IMR-90 (cell line): Measurements from ENCODE around the gene ZBP1. TPM values are rescaled to one million over a fixed set of nuclear protein-coding genes. Genes with fewer than 3 reads are reported as not detected.

Experiments used
- ATAC-seq: fragments of 200-7000 bp; cut with Tn5 transposase; 2 replicates; pipeline ENCODE4 v1.9.1; 2020; ENCODE audit warnings: low read depth, mild to moderate bottlenecking, moderate library complexity
- BruUV-seq: library from RNA; stranded (reverse); fragments of 400-500 nt; replicated peaks from 2 replicates; lab custom pipeline; 2021; lab: Mats Ljungman, UMichigan
- CTCF ChIA-PET: fragments of 300-600 bp; formaldehyde crosslinking; extraction: SDS; loops from one replicate; lab custom pipeline; 2021; ENCODE audit warnings: antibody characterized with exemption; lab: Yijun Ruan, JAX
- POLR2A ChIA-PET: fragments of 300-600 bp; sonication (Branson Sonifier 250); formaldehyde crosslinking; loops from one replicate; lab custom pipeline; 2022; ENCODE audit warnings: antibody characterized with exemption; ENCODE audit not compliant: unreplicated experiment; lab: Charles Lee
- DNase-seq: peaks from one replicate; pipeline ENCODE4 v3.0.0; 2013
- H2AFZ ChIP-seq: replicated peaks from 2 replicates; pipeline ENCODE3; 2013; ENCODE audit warnings: low read length, mild to moderate bottlenecking; ENCODE audit not compliant: poor library complexity
- H2AK5ac ChIP-seq: 2 replicates; pipeline ENCODE4 v1.6.1; 2013; ENCODE audit warnings: low read depth, low read length, inconsistent platforms
- H2AK9ac ChIP-seq: replicated peaks from 2 replicates; pipeline ENCODE3; 2013; ENCODE audit warnings: mild to moderate bottlenecking, low read depth, low read length, moderate library complexity; ENCODE audit not compliant: poor library complexity
- H2BK120ac ChIP-seq: 2 replicates; pipeline ENCODE4 v1.6.1; 2013; ENCODE audit warnings: low read depth, low read length, inconsistent platforms
- H2BK15ac ChIP-seq: 3 replicates; pipeline ENCODE4 v1.6.1; 2013; ENCODE audit warnings: low read depth, low read length, inconsistent platforms
- H2BK20ac ChIP-seq: 2 replicates; pipeline ENCODE4 v1.6.1; 2013; ENCODE audit warnings: low read depth, mild to moderate bottlenecking, inconsistent platforms, low read length, moderate library complexity
- H2BK5ac ChIP-seq: 2 replicates; pipeline ENCODE4 v1.6.1; 2013; ENCODE audit warnings: mild to moderate bottlenecking, low read depth, low read length, inconsistent platforms; ENCODE audit not compliant: poor library complexity, severe bottlenecking
- H3K14ac ChIP-seq: replicated peaks from 2 replicates; pipeline ENCODE4 v1.6.1; 2013; ENCODE audit warnings: low read depth, low read length, inconsistent platforms
- H3K18ac ChIP-seq: 2 replicates; pipeline ENCODE4 v1.6.1; 2013; ENCODE audit warnings: low read depth, low read length, control low read depth
- H3K23ac ChIP-seq: 2 replicates; pipeline ENCODE4 v1.6.1; 2013; ENCODE audit warnings: low read depth, low read length, inconsistent platforms
- H3K27ac ChIP-seq: 2 replicates; pipeline ENCODE4 v1.5.1; 2013; ENCODE audit warnings: mild to moderate bottlenecking, control low read depth, low read length; ENCODE audit not compliant: insufficient read depth
- H3K27me3 ChIP-seq: 2 replicates; pipeline ENCODE4 v1.6.1; 2013; ENCODE audit warnings: low read length; ENCODE audit not compliant: control insufficient read depth, insufficient read depth
- H3K36me3 ChIP-seq: 2 replicates; pipeline ENCODE4 v1.6.1; 2013; ENCODE audit warnings: low read length, mixed read lengths; ENCODE audit not compliant: control insufficient read depth, insufficient read depth
- H3K4ac ChIP-seq: 2 replicates; pipeline ENCODE4 v1.6.1; 2013; ENCODE audit warnings: low read depth, low read length, inconsistent platforms
- H3K4me1 ChIP-seq: 2 replicates; pipeline ENCODE4 v1.6.1; 2013; ENCODE audit warnings: low read length, mixed read lengths; ENCODE audit not compliant: control insufficient read depth, insufficient read depth
- H3K4me2 ChIP-seq: 2 replicates; pipeline ENCODE4 v1.6.1; 2013; ENCODE audit warnings: low read depth, mild to moderate bottlenecking, control low read depth, low read length, moderate library complexity
- H3K4me3 ChIP-seq: 2 replicates; pipeline ENCODE4 v1.5.1; 2013; ENCODE audit warnings: low read depth, mild to moderate bottlenecking, control low read depth, low read length, moderate library complexity; ENCODE audit not compliant: insufficient read depth
- H3K56ac ChIP-seq: 2 replicates; pipeline ENCODE4 v1.6.1; 2013; ENCODE audit warnings: low read length, inconsistent platforms; ENCODE audit not compliant: insufficient read depth; ENCODE audit errors: extremely low read depth
- H3K79me1 ChIP-seq, 2 experiments: 2 replicates each; pipeline ENCODE4 v1.6.1; 2013; ENCODE audit warnings: low read length in 2 of 2, inconsistent platforms in 1 of 2, low read depth in 1 of 2
- H3K9ac ChIP-seq: 2 replicates; pipeline ENCODE4 v1.6.1; 2013; ENCODE audit warnings: low read depth, low read length, control low read depth
- H3K9me1 ChIP-seq: 2 replicates; pipeline ENCODE4 v1.6.1; 2013; ENCODE audit warnings: low read length, inconsistent platforms; ENCODE audit not compliant: insufficient read depth
- H3K9me3 ChIP-seq: 2 replicates; pipeline ENCODE4 v1.6.1; 2013; ENCODE audit warnings: low read length; ENCODE audit not compliant: control insufficient read depth, insufficient read depth
- H4K20me1 ChIP-seq: 2 replicates; pipeline ENCODE4 v1.6.1; 2013; ENCODE audit warnings: low read length, inconsistent platforms; ENCODE audit not compliant: insufficient read depth
- H4K5ac ChIP-seq: 2 replicates; pipeline ENCODE4 v1.6.1; 2013; ENCODE audit warnings: mild to moderate bottlenecking, low read depth, low read length, control low read depth
- H4K8ac ChIP-seq, 2 experiments: 2 replicates each; pipeline ENCODE4 v1.6.1; 2013; ENCODE audit warnings: low read depth in 2 of 2, low read length in 2 of 2, control low read depth in 1 of 2, inconsistent platforms in 1 of 2
- H4K91ac ChIP-seq: 2 replicates; pipeline ENCODE4 v1.6.1; 2013; ENCODE audit warnings: low read depth, low read length, inconsistent platforms; ENCODE audit not compliant: insufficient read depth
- BHLHE40 ChIP-seq: fragments of 150-350 bp; IDR thresholded peaks from 2 replicates; pipeline ENCODE4 v1.6.1; 2016; ENCODE audit warnings: mild to moderate bottlenecking, low read depth, low read length
- CEBPB ChIP-seq: IDR thresholded peaks from 2 replicates; pipeline ENCODE4 v1.6.1; 2012; ENCODE audit warnings: low read depth, low read length, improper control_type of control experiment
- CHD1 ChIP-seq: IDR thresholded peaks from 2 replicates; pipeline ENCODE4 v1.6.1; 2012; ENCODE audit warnings: low read depth, low read length, improper control_type of control experiment
- FOS ChIP-seq: fragments of 150-350 bp; IDR thresholded peaks from 2 replicates; pipeline ENCODE4 v1.6.1; 2016; ENCODE audit warnings: low read depth, low read length
- MAFK ChIP-seq: IDR thresholded peaks from 2 replicates; pipeline ENCODE4 v1.6.1; 2012; ENCODE audit warnings: low read depth, low read length, improper control_type of control experiment
- MXI1 ChIP-seq: IDR thresholded peaks from 2 replicates; pipeline ENCODE4 v1.6.1; 2012; ENCODE audit warnings: low read depth, mild to moderate bottlenecking, low read length, moderate library complexity, borderline replicate concordance
- NFE2L2 ChIP-seq: fragments of 150-350 bp; IDR thresholded peaks from 2 replicates; pipeline ENCODE4 v1.6.1; 2016; ENCODE audit warnings: low read depth, mild to moderate bottlenecking, low read length
- RAD21 ChIP-seq: IDR thresholded peaks from 2 replicates; pipeline ENCODE4 v1.6.1; 2012; ENCODE audit warnings: low read length, improper control_type of control experiment
- SMC3 ChIP-seq: fragments of 150-350 bp; IDR thresholded peaks from 2 replicates; pipeline ENCODE4 v1.6.1; 2016; ENCODE audit warnings: low read depth, mild to moderate bottlenecking, antibody characterized with exemption, low read length, moderate library complexity
- WGBS, 2 experiments: methylation state at CpG; one replicate each; pipeline versions ENCODE4 v1.1.5 to v1.1.7; 2013; ENCODE audit warnings: missing lambda C conversion rate in 2 of 2; ENCODE audit not compliant: insufficient read length in 1 of 2; ENCODE audit errors: extremely low coverage in 2 of 2; 5-methylcytosine and 5-hydroxymethylcytosine counted together
- dilution Hi-C: fragments of 300-500 bp; cut with HindIII; formaldehyde crosslinking; loops from one replicate; pipeline ENCODE4 v1.14.3; 2018; ENCODE audit warnings: low sequenced_read_pairs; ENCODE audit not compliant: unreplicated experiment
- in situ Hi-C: fragments of 300-500 bp; cut with MboI; formaldehyde crosslinking; loops from 3 replicates; pipeline ENCODE4 v1.14.3; 2019; ENCODE audit warnings: low sequenced_read_pairs, inconsistent platforms, mixed read lengths
- intact Hi-C: fragments of 100-400 bp; cut with micrococcal nuclease; formaldehyde crosslinking; loops from 2 replicates; pipeline ENCODE4 v1.10.0; 2022
- polyA plus RNA-seq, 3 experiments: library from polyadenylated mRNA; depleted of rRNA; stranded (reverse); fragments of >200 nt; gene quantifications; 2 replicates each; pipeline ENCODE4 v1.2.3, GENCODE V29; 2012; ENCODE audit warnings: low replicate concordance in 1 of 3
- total RNA-seq: library from RNA; depleted of rRNA; stranded (reverse); fragments of >200 nt; gene quantifications from 2 replicates; pipeline ENCODE4 v1.2.3, GENCODE V29; 2012
- TF ChIP-seq, protein P1 (sequence below): conservative IDR thresholded peaks from 2 replicates; pipeline ENCODE4 v1.5.1; 2012; ENCODE audit warnings: mild to moderate bottlenecking, low read depth, low read length, improper control_type of control experiment
- TF ChIP-seq, protein P2 (sequence below): fragments of 150-350 bp; IDR thresholded peaks from 2 replicates; pipeline ENCODE4 v1.6.1; 2016; ENCODE audit warnings: low read depth, mild to moderate bottlenecking, low read length, moderate library complexity, borderline replicate concordance

Gene ZBP1
- total and polyA plus RNA-seq, 2 of the 4 experiments (the other 2 are of a cell fraction) = not detected

DNA sequence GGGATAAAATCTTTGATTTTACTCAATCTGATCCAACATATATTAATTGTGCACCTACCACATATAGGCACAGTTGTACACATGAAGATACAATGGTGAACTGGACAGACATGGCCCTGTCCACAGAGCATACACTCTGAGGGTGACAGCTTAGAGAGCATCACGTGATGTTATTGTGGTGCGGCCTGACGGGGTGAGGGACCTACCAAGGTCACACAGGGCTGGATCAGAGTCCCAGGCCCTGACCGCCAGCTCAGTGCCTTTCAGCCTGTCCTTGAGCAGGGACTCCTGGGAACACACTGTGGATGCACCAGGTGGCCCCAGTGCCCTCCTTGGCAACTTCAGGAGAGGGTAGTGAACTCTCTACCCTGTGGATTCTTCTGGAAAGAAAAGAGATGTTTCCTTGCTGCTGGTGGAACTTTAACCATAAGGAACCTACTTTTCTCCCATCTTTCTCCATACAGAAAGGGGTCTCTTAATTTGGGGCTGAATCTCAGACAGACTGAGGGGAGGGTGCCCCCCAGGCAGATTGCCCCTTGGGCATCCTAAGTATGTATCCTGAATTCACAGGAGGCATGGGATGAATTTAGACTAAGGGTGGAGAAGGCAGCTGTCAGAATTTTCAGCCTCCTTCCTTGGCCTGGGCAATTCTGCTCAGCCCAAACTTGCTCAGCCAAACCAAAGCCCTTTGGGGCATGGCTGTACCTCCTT, 32.8 kb downstream of the ZBP1 start:
- no peak overlapping the region for H3K4me2 ChIP-seq
- no peaks in the 10 kb centered on the region for H4K20me1 ChIP-seq
- no peak overlapping the region for H2AK9ac ChIP-seq
- H3K56ac ChIP-seq = no peak overlapping the region
- no peak overlapping the region for H2AFZ ChIP-seq
- H4K8ac ChIP-seq = no peak overlapping the region
- in situ Hi-C loops = no loop called here
- H3K4me3 ChIP-seq = no peak overlapping the region
- H3K9me1 ChIP-seq = no peaks in the 10 kb centered on the region; the same call in 1 of the 2 replicates
- H2BK5ac ChIP-seq = no peak overlapping the region
- H3K14ac ChIP-seq = no peak overlapping the region
- peaks cover 12% of the 10 kb centered on the region for H3K27me3 ChIP-seq
- BruUV-seq = no TSS peak
- no peak overlapping the region for H3K4ac ChIP-seq
- no peak for DNase-seq
- WGBS, 2 experiments = 87% methylated on average over 3 of the region's 4 CpGs; no CpG with 5 or more reads in 1 of the 2 experiments
- CTCF ChIA-PET = no interaction called here
- H2BK15ac ChIP-seq = no peak overlapping the region
- H3K4me1 ChIP-seq = peaks cover 5% of the 10 kb centered on the region; the same call in 1 of the 2 replicates
- H4K5ac ChIP-seq = no peak overlapping the region
- H3K23ac ChIP-seq = no peak overlapping the region
- H2BK120ac ChIP-seq = no peak overlapping the region
- POLR2A ChIA-PET = no interaction called here
- H3K36me3 ChIP-seq = no peaks in the 10 kb centered on the region
- no peak overlapping the region for H3K9ac ChIP-seq
- no peak overlapping the region for H2BK20ac ChIP-seq
- H3K9me3 ChIP-seq = peaks cover 5% of the 10 kb centered on the region
- TF ChIP-seq BHLHE40 (no peak), FOS (no peak), NFE2L2 (no peak), SMC3 (no peak), CHD1 (no peak), RAD21 (no peak), CEBPB (no peak), MXI1 (no peak), MAFK (no peak)
- TF ChIP-seq, protein P1, sequence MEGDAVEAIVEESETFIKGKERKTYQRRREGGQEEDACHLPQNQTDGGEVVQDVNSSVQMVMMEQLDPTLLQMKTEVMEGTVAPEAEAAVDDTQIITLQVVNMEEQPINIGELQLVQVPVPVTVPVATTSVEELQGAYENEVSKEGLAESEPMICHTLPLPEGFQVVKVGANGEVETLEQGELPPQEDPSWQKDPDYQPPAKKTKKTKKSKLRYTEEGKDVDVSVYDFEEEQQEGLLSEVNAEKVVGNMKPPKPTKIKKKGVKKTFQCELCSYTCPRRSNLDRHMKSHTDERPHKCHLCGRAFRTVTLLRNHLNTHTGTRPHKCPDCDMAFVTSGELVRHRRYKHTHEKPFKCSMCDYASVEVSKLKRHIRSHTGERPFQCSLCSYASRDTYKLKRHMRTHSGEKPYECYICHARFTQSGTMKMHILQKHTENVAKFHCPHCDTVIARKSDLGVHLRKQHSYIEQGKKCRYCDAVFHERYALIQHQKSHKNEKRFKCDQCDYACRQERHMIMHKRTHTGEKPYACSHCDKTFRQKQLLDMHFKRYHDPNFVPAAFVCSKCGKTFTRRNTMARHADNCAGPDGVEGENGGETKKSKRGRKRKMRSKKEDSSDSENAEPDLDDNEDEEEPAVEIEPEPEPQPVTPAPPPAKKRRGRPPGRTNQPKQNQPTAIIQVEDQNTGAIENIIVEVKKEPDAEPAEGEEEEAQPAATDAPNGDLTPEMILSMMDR = no peak
- TF ChIP-seq, protein P2, sequence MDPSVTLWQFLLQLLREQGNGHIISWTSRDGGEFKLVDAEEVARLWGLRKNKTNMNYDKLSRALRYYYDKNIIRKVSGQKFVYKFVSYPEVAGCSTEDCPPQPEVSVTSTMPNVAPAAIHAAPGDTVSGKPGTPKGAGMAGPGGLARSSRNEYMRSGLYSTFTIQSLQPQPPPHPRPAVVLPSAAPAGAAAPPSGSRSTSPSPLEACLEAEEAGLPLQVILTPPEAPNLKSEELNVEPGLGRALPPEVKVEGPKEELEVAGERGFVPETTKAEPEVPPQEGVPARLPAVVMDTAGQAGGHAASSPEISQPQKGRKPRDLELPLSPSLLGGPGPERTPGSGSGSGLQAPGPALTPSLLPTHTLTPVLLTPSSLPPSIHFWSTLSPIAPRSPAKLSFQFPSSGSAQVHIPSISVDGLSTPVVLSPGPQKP = no peak
- no peak overlapping the region for H3K18ac ChIP-seq
- dilution Hi-C loops = no loop called here
- H2AK5ac ChIP-seq = no peak overlapping the region
- no peak overlapping the region for H4K91ac ChIP-seq
- intact Hi-C loops = no loop called here
- H3K79me1 ChIP-seq = no peaks in the 10 kb centered on the region
- H3K27ac ChIP-seq = no peak overlapping the region
- ATAC-seq = no peak
